GM19239 (cell line): ENCODE data around the gene PLOD1.
"Not testable (repeated sequence)": the region's sequence is repeated elsewhere in the genome, so short reads cannot be mapped to it uniquely, and the experiment has no call there.

Experiments
- DNase-seq: peaks from one replicate; pipeline ENCODE4 v3.0.0; 2011; ENCODE audit warnings: low spot score; ENCODE audit not compliant: insufficient read length
- FAIRE-seq: peaks from 2 replicates; lab custom pipeline; 2011; peaks lifted over from hg19 to GRCh38; lab: Jason Lieb, UNC

Gene PLOD1

DNA sequence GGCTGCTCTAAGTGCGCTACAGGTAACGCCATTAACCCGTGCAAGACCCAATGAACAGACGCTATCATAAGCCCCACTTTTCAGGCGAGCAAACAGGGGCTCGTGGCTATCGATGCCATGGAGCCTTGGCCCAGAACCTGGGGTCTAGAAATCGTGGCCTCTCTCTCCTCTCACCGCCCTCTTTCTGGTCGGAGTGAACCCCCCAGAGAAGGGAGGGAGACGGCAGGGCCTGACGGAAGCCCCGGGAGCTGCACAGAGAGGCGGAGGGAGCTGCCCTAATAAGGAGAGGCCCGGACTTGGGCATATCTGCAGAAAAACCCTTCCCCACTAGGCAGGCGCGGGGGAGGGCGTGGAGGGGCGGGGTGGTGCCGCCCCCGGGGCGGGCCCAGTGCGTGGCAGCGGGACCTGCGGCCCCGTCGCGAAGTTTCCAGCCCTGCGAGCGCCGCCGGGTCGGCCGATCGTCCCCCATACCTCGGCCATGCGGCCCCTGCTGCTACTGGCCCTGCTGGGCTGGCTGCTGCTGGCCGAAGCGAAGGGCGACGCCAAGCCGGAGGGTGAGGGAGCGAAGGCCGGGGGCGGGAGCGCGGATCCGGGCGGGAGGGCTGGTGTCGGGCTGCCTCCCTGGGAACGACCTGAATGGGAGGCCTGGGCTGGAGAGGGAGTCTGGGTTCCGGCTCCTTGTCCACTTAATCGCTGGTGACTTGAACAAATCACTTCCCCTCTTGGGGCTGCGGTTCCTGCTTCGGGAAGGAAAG lies at the start of gene PLOD1:
PLOD1 (plus strand) TSS at position 416 of the 755 bp plus-strand sequence; CDS start at position 479, 63 bp downstream.
- DNase-seq, result peak; percentile 92
- FAIRE-seq, result peak; percentile 89

DNA sequence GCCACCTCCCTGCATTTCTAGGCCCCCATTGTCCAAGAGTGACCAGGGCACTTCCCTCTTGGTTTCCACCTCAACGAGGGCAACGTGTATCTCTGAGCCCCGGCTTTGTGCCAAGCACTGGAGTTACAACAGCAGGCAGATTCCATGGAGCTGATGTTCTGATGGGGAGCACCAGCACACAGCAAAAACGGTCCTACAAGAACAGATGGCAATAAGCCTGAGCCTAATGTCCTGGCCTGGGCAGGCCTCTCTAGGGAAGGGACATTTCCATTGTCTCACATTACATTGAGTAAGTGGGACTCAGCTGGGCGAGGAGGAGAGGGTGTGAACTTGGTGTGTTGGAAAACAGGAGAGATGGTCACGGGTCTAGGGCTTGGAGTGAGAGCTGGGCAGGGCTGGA lies 48.6 kb upstream of the PLOD1 start:
- FAIRE-seq (no peak), DNase-seq (no peak)

DNA sequence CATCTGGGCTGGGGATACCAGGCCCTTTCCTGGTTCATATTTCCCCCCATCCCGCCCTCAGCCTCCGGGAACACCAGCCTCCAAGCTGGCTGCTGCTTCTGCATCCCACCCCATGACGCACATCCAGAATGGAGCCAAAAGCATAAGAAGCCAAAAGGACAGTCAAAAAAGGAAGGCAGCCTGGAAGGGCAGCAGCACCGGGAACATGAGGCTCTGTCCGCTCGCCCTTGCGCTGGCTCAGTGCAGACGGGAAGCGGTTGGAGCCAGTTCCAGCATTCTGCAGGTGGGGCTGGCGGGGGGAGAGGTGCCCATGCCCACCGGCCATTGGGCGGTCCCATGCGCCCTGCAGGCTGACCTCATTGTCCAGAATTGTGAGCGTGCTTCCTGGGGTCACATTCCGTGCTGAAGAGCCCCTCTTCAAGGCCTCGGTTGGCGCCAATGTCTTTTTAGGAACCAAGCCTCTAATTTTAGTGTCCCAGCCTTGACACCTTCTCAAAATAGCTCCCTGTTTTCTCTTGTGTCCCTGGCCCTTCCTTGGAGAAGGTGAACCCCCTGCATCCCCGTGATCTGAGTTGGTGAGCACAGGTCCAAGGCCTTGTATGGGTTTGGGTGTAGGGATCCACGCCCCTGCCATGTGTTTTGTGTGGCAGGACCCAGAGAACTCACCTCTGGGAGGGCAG lies 47.4 kb upstream of the PLOD1 start:
- FAIRE-seq, result no peak
- no peak for DNase-seq

DNA sequence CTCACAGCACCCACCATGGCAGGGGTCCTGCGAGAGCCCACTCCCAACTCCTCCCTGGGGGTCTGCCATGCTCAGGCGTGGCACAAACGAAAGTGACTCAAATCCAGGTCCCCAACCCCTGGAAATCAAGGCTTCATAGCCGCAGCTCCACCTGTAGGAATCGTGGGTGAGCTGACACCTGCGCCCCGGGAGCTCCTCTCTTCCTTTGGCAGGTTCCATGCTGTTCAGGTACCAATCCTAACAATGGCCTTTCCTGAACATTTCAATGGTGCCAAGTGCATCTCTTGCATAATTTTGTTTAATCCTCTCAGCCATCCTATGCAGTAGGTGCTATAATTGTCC lies 46.9 kb upstream of the PLOD1 start:
- no peak for DNase-seq
- FAIRE-seq, result no peak

DNA sequence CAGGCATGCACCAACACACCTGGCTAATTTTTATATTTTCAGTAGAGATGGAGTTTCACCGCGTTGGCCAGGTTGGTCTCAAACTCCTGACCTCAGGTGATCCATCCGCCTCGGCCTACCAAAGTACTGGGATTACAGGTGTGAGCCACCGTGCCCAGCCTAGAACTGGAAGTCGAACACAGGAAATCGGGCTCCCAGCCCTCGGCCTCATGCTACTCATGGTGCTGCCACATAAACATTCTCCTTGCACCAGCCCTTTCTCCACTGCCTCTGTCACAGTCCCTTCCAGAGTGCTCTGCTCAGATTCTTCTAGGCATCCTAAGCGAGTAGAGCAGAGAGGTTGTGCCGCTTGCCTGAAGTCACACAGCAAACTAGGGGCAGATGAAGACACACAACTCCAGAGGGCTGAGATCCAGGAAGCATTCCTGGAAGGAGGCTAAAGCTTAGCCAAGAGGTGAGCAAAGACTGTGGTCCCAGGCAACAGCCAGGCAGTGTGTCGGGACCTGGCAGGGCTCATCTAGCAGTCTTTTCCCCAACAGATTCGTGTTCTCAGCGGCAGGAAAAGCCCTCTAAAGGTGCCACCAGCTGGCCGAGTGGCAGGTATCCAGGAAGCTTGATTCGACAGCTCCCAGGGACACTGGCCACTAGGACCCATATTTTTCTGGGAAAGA lies 46.2 kb upstream of the PLOD1 start:
- DNase-seq (no peak), FAIRE-seq (no peak)

DNA sequence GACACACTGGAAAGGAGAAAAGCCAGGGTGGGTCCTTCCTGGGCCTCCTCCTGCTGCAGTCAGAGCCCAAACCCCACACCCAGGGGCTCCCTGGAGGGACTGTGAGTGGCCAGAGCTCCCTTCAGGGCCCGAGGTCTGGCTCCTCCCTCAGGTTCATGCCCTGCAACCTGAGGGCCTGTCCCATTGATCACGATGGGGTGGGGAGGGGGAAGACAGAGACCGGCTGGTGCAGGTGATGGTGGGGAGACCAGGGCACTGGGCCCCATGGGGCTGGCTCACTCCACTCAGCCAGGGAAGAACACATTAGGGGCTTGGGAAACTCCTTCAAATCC lies 45.7 kb upstream of the PLOD1 start:
- FAIRE-seq (no peak), DNase-seq (no peak)

DNA sequence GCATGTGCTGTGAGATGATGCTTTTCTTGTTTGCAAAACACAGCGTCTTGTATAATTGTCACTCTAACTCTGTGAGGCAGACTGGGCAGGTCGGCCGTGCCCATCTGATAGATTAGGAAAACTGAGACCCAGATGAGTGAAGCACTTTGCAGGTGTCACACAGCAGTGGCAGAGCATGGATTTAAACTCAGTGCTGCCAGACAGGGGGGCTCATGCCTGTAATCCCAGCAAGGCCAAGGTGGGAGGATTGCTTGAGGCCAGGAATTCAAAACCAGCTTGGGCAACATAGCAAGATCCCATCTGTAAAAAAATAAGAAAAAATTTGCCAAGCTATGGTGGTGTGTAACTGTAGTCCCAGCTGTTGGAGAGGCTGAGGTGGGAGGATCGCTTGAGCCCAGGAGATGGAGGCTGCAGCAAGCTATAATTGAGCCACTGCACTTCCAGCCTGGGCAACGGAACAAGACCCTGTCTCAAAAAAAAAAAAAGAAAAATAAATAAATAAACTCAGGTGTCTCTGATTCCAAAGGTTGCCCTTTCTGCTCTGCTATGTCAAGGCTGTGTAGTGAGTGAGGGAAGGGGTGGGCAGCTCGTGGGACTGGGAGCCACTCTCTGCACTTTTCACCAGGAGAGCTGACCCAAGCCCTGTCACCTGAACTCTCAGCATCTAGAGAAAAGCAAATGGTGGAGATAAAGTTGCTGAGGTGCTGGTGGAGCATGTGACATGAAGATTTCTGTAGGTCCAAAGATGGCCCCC lies 42.9 kb upstream of the PLOD1 start:
- DNase-seq (no peak), FAIRE-seq (no peak)

DNA sequence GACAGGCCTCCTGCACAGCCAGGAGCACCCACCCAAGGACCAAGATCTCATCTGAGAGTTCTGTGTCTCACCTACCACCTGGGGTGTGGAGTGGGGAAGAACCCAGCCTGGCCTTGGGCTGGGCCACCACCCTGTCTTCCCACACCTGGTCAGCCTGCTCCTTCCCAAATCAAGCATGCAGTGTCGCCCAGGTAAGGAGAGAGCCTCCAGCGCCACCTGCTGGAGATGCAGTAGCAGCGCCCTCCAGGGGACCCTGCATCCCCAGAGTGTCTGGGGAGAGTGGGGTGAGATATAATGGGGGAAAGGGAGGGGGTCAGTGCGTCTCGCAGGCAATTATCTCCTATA lies 40.6 kb upstream of the PLOD1 start:
- peak; percentile 94 for DNase-seq
- FAIRE-seq, result peak; percentile 90

DNA sequence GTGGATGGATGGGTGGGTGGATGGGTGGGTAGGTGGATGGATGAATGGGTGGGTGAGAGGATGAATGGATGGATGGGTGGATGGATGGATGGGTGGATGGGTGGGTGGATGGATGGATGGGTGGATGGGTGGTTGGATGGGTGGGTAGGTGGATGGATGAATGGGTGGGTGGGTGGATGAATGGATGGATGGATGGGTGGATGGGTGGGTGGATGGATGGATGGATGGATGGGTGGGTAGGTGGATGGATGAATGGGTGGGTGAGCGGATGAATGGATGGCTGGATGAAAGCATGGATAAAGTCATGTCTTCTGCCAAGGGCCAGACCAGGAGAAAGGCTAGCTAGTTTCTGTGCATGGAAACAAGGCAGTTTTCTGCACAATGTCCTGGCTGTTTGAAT lies 40.0 kb upstream of the PLOD1 start:
- FAIRE-seq, DNase-seq: not testable (repeated sequence)

DNA sequence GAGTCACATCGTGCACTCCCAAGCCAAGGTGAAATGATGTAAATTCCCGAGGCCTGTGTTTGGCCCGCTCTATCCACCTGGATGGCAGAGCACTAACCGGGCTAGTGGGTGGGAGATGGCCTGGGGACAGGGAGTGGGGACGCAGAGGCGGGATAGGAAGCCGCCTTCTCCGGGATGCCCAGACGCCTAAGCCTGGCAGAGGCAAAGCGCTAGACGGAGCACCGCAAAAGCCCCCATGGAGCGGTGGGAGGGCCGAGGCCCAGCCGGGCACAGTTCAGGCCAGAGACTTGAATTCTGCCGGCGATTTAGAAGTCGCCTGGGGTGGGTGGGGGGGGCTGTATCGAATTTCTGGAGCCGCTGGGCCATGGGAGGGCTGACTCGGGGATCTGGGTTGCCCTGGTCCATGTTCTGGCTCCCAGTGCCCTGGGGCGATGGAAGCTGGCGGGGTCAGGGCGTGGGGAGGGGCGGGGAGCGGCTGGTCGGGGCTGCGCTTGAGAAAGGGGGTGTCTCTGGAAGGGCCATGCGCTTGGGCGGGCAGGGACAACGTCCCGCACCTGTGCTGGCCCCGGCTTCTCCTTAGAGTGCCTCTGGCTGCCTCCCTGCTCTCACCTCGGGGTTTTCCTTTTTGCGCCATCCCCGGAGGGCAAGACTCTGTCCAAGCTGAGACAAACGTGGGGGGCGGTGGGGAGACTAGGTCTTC lies 36.3 kb upstream of the PLOD1 start:
- DNase-seq (no peak), FAIRE-seq (no peak)

DNA sequence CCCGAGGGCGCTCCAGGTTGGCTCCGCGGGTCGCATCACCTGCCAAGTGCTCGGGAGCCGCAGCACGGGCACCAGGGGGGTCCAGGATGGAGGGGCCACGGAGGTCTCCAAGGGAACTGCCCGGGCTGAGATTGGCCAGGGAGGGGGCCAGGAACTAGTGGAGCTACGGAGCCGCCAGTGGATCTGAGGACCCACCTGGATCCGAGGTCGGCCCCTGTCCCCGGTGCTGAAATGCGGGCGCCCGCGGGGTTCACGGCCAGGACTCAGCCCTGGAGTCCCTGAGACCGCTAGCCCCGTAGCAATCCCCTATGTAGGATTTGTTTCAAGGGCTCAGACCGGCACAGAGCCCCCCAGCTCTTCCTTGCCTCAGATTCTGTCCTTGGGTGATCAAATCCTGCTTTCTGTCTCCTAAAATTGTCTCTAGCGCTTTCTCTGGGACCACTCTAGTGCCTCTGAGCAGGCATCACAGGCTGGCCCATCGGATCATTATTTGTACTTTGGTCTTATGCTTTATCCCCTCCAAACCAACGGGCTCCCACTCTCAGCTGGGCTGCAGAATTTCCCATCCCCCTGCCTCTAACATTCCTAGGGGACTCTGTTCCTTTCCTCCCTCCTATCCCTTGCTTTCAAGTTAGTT lies 35.6 kb upstream of the PLOD1 start:
- DNase-seq (no peak), FAIRE-seq (no peak)

DNA sequence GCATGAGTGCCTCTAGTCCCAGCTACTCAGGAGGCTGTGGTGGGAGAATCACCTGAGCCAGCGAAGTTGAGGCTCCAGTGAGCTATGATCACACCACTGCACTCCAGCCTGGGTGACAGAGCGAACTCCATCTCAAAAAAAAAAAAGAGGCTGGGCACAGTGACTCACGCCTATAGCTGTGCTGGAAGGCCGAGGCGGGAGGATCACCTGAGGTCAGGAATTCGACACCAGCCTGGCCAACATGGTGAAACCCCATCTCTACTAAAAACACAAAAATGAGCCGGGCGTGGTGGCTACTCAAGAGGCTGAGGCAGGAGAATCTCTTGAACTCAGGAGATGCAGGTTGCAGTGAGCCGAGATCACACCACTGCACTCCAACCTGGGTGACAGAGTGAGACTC lies 33.1 kb upstream of the PLOD1 start:
- FAIRE-seq, DNase-seq: not testable (repeated sequence)

DNA sequence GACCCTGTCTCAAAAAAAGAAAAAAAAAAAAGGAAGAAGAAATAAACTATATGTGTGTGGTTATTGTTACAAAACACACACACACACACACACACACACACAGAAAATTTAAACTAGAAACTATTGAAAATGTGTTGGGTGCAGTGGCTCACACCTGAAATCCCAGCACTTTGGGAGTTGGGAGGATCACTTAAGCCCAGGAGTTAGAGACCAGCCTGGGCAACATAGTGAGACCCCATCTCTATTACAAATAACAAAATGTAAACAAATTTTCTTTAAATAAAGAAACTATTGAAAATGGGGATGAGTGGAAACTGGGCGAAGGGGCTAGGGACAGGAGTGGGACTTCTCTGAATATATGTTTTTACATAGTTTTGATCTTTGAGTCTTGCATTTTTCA lies 31.3 kb upstream of the PLOD1 start:
- FAIRE-seq, result no peak
- DNase-seq, result no peak

DNA sequence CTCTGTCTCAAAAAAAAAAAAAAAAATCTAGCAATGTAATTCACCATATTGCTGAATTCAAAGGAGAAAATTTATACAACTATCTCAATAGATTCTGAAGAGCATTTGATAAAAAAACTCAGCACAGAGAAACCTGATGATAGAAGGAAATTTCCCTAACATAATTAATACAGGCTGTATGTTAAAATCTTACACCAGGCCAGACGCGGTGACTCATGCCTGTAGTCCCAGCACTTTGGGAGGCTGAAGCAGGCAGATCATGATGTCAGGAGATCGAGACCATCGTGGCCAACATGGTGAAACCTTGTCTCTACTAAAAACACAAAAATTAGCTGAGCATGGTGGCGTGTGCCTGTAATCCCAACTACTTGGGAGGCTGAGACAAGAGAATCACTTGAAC lies 30.4 kb upstream of the PLOD1 start:
- FAIRE-seq, DNase-seq: not testable (repeated sequence)

DNA sequence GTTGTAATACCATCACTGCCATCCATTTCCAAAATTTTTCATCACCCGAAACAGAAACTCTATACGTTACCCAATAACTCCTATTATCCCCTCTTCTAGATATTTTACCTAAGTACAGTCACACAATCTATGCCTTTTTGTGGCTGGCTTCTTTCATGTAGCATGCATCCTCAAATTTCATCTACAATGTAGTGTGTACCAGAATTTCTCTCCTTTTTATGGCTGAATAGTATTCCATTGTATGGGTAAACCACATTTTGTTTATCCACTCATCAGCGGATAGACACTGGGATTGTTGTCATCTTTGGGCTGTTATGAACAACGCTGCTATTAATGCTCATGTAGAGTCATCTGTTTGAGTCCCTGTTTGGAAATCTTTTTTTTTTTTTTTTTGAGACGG lies 29.5 kb upstream of the PLOD1 start:
- DNase-seq (no peak), FAIRE-seq (no peak)

DNA sequence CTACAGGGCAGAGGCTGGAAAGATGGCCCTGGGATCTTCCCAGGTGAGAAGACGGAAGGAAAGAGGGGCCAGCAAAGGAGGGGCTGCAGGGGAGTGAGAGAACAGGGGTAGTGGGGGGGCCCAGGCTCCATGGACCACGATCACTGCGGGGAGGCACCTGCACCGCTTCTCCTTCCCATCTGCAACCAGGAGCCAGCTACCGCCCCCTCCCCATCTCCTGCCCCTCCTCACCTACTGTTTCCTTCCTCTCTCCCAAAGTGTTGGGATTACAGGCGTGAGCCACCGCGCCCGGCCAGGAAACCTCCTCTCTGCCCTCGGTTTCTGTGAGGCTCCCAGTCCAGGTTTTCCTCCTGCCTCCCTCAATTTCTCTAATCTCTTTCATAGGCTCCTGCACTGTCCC lies 27.6 kb upstream of the PLOD1 start:
- no peak for FAIRE-seq

DNA sequence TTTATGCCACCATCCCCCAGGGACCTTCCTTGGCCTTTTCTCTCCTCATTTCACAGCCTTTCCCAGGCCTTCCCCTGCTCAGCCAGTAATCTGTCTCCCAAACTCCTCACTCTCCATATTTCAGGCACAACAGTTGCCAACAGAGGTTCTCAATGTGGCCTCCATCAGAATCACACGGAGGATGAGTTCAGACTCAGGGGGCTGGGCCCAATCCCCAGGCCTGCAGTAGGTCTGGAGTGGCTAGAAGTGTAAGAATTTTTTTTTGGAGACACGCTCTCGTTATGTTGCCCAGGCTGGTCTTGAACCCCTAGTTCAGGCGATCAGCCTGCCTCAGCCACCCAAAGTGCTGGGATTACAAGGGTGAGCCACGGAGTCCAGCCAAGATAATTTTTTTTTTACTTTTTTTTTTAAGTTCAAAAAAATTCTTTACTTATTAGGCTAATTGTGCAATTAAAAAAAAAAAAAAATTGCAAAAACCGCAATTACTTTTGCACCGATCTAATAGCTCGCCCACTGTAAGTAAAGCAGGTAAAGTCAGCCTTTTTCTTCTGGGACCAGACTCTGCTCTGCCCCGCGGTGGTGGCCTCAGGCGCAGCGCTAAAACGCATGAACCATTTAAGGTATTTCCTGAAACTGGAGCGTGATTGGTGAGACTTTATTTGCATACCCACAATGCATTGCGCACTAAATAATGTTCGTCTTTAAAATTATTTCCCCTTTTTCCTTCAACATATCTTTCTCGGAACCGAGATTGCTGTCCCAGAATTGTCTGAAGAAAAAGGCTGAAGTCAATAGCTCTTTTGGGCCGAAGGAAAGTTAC lies 27.0 kb upstream of the PLOD1 start:
- FAIRE-seq (peak; percentile 97), DNase-seq (peak; percentile 82)

More for the DNA sequence above, 27.6 kb upstream of the PLOD1 start:
- DNase-seq, result no peak

DNA sequence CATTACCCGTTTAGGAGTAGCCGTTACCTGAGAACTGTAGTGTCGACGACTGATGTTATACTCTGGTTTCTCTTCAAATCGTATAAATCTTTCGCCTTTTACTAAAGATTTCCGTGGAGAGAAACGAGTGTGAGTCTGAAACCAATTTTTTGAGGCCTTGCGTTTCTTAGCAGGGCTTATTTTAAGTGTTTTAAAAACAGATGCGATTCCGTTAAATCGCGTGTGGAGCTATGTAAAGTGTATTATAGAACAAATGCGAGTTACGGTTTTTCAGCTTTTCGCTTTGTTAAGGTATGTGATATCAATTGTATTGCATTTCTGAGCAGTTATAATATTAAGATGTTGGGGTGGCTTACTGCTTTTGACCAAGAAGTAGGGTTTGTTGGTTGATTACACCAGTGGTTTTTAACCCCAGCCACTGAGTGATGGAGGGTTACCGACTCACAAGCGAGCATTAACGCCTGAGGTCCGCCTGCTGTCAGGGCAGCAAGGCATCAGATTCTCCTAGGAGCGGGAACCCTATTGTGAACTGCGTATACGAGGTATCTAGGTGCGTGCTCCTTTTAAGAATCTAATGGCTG lies 26.3 kb upstream of the PLOD1 start:
- no peak for FAIRE-seq
- DNase-seq, result peak; percentile 43

DNA sequence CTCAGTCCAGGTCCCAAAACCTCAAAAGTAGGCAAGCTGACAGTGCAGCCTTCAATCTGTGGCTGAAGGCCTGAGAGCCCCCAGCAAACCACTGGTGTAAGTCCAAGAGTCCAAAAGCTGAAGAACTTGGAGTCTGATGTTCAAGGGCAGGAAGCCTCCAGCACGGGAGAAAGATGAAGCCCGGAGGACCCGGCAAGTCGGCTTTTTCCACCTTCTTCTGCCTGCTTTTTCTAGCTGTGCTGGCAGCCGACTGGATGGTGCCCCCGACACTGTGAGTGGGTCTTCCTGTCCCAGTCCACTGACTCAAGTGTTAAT lies 23.6 kb upstream of the PLOD1 start:
- FAIRE-seq, DNase-seq: not testable (repeated sequence)
